CD4-positive, alpha-beta T cell treated with Interleukin-4 for 1 hour (primary cell): ENCODE results near the gene LDLRAD4.

Experiments
- DNase-seq, 2 donors: peaks; one replicate each; pipeline ENCODE4 v3.0.0-alpha.2; 2020 to 2022

The LDLRAD4 gene

DNA sequence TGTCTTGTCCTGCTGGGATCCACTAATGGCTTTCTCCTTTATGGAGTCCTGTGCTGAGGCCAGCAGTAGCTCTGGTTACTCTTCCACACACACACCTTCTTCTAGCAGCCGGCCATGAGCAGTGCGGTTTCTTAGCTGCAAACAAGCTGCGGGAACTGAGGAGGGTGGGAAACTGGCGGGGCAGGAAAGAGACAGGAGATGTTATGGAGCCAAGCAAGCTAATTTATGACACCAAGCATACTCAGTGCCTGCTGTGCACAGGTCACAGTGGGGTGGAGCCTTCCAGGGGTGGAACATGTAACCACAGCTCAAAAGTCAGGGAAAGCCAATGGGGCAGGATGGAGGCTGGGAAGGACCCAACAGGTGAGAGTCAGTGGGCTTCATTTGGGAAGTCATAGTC is 327.0 kb downstream of the LDLRAD4 start:
- no peak for DNase-seq

DNA sequence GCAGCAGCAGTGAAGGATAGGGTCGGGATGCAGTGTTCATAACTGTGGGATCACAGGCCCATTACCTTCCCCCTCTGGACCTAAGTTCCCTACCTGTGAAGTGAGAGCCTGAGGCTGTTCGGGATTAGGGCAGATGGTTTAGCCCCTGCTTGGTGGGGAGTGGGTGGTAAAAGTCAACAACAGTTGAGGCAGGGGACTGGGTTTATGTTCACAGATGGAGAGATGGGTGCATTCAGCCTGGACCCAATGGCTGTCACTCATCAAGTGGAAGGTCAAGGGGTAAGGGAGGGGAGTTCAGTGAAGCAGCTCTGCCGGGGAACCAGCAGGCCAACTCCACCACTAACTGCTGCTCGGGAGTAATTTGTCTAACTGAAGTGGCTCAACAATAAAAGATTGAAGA is 327.4 kb downstream of the LDLRAD4 start:
- DNase-seq: no peak

DNA sequence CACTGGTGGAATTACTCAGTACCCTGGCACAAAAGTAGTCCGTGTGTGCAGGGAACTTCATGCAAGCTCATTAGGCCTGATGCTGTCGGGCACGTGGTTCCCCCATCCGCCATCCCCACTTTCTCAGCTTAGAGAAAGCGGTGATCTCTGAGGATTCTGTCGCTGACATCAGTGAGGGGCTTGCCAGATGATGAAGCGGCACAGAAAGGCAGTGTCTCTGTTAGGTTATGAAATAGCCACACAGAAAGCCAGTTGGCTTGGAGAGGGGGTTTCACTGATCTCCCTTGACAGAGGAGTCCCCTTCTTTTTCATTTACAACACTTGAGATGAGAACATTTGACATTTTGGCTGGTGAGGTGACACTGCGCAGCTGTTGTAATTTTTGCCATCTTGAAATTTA is 328.1 kb downstream of the LDLRAD4 start:
- no peak for DNase-seq

DNA sequence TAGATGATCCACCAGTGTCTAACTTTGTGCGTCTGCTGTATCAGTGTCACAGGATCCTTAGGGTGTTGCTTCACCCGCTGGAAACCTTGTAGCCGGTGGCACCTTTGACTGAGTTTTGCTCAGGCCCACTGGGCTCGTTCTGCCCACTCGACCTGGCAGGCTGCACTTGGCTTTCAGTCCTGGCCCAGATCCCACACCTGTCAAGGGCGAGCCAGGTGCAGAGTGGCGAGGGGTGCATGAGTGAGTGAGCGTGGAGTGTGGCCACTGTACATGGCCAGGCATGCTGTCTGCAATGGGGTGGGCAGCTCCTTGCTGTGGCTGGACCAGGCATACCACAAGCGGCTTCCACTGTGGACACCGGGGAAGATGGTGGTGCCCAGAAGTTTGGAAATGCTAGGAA is 328.8 kb downstream of the LDLRAD4 start:
- DNase-seq: no peak

DNA sequence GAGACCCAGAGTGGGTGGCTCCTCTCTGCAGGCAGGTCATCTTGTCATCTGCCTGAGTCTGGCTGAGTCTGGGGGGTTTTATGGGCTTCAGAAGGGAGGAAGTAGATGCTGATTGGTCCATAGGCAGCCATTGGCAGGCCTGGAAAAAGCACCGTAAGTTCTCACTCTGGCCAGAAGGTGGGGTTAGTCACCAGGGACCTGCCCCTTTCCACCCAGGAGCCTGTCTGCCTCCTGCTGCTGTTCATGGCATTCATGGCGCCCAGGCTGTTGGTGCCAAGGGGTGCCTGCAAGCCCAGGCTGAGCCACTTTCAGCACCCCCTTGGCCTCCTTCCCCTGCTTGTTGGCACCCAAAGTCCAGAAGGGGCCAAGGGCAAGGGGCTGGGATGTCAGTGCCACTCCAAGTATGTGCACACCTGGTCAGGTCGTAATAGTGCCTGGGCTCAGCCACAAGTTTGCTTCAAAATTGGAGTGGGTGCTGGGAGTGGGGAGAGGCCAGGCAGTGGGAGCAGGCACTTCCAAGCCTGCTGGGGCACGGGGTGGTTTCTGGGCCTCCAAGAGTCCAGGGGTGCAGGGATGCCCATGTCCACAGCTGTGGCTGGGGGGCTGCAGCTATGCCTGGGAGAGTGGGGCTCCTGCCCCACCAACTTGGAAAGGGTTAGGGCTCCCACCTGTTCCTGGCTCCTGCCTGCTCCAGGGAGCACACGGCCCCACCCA is 329.7 kb downstream of the LDLRAD4 start:
- no peak for DNase-seq

DNA sequence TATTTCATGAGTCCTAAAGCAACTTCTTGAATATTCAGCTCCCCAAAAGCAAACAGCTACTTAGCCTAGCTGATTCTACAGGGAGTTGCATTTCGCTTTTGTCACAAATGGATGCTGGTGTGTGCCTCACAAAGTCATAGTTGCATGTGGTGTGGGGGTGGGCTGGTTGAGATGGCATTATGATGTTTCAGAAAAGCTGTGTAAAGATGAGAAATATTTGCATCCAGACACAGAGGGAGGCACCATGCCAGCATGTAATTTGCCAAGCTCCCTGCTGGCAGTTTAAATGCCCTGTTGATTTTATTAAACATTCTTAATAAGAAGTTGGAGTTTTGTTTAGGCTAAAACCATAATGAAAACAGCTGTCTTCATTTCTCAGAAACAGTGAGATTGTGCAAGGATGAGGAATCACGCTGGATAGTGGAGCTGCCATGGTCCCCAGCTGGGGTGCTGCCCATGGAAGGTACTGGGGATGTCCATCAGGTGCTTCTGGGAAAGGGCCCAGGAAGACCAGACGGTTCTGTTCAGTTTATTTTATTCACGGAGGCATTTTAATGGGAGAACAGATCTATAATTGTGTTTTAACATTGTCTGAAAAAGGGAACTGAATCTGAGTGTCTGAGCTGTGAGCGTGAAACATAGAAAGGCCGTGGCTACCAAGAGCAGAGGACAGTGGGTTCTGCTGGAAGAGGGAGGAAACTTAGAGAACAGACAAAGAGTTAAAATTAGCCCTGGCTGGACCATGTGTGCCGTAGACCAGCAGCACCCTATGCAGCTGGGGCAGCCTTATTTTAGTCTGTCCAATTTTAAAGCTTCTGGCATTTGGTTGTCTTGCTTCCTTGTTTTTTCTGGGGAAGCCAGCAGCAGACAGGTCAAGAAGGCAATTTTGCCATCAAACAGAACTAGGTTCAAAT is 330.7 kb downstream of the LDLRAD4 start:
- no peak for DNase-seq

DNA sequence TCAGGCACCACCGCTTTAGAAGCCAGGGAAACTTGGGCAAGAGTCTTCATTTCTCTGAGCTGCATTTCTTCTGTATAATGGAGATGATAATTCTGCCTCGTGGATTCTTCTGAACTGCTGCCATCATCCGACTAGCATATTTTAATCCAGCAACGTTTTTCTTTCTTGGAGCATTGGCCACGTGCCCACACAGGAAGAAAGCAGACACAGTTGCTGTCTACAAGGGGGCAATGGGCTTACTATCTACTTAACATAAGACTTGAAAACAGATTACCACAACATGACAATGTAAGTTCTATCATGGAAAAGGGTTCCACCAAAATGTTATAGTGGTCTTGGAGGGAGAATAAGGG is 331.3 kb downstream of the LDLRAD4 start:
- no peak for DNase-seq

DNA sequence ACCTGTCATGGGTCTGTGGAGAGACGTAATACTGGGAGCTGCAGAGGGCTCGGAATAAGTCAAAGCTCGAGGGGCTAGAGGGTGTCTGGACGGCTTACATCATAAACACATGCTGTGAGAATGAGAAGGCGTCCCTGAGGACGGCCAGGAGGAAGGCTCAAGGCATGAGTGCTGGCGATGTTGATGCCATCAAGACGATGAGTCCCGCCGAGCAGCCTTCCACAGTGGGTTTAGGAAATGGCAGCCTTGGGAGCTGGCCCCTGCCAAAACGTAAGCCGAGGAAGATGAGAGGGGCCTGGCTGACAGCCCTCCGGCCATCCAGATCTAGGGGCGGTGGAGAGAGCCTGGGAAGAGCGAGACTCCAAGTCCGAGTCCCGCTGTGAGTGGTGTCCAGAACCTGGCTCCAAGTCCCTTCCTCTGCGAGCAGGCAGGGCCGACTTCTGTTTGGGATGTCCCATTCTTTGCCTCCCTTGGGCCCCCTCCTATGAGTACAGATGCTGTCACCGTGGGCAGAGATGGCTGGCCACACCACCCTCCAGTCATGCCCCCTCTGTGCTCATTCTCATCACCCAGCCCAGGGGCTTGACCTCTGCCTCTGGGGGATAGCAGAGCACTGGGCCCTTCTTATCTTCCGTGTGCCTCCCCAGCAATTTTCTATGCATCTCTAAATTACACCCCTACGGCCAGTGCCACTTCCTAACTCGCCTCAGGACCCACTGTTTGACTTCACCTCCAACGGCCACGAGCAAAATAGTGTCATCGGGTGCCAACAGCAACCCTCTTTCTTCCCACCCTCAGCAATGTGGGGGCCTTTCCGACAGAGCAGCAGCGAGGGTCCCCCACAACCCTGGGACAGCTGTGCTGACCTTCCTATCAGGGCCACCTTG is 332.1 kb downstream of the LDLRAD4 start:
- no peak for DNase-seq

DNA sequence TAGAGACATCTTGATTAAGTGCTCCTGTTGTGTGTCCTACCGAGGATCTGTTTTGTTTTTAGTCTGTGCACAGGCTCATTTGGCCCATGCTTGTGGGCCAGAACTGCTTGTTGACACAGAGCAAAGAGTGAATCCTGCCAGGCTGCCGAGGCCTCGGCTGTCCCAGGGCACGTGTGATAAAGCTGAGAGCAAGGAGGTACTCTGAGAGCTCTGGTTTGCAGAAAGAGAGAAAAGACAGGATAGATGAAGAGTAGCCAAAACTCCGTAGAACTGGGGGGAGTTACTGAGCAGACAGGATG is 332.7 kb downstream of the LDLRAD4 start:
- DNase-seq: no peak

DNA sequence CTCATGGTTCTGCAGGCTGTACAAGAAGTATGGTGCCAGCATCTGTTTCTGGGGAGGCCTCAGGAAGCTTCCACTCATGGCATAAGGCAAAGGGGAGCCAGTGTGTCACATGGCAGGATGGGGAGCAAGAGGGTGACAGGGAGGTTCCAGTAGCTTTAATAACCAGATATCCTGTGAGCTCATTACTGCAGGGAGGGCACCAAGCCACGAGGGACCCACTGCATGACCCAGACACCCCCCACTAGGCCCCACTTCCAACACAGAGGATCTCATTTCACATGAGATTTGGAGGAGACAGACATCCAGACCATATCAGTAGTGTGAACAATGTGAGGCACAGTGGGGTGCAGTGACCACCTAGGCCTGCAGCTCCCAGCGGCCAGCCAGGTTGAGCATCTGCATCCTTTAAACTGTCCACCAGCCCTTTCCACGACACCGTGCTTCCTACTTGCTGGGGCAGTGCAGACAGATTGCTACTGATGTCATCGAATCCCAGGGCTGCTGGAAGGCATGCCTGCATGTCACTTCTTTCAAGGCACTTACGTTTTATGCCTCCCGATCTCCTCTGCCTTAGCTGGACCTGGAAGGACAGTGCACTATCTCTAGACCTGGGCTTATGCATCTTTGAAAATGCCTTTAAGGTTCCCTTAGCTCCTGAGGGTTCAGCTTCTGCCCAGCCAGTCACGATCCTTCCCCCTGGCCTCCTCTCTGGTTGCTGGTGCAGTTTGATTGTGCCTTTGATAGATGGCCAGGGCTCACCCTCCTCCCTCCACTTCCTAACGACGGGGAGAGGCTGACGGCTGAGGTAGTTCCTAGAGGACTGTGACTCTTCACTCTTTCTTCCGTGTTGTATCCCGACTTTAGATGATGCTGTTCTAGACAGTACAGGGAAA is 333.5 kb downstream of the LDLRAD4 start:
- DNase-seq: no peak

DNA sequence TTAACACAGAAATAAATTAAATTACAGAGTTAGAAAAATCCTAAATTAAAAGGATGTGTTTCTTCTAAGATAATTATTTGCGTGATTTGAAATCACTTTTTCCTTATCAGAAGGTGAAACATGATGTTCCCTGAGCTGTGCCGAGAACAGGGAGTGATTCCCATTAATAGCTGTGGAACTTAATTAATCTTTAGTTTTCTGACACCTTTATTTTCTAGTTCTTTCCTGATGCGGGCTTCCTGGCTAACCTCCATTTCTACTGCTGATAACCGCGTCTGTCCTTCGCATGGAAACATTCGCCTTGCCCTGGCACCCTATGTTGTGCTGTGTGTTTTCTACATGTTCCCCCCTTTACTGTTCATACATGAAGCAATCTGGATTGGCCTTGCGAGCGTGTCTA is 334.9 kb downstream of the LDLRAD4 start:
- no peak for DNase-seq

DNA sequence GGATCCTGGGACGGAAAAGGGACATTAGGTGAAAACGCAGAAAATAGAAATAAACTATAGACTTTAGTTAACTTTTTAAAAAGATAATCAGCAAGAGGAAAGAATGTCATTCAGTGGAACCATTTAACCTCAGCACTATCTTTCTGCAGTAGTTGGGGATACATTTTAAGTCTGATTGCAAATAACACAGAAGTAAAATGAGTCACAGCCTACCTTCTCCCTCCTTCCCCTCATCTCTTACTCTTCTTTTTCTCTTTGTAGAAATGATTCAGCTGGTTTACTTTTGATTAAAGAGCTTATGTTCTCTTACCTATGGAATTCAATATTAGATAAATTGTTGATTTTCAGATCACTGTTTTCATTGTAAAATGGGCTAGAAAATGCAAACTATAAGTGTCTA is 336.6 kb downstream of the LDLRAD4 start:
- DNase-seq: no peak

DNA sequence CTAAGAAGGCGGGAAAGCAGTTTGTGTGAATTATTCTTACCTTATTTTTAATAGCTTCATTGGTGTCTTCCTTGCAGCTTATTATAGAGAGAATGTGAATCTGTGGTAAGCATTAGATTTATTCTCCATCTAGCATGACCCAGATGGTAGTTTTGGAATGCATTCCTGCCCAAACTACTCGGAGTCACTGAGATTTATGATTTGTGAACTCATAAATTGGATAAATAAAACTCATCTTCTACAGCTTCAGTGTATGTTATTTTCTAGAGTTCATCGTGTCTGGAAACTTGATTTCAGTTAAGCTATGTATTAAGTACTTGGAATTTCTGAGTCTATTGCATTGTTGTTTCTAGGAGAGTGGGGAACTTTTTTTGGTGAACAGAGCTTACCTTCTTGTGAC is 337.3 kb downstream of the LDLRAD4 start:
- no peak for DNase-seq

DNA sequence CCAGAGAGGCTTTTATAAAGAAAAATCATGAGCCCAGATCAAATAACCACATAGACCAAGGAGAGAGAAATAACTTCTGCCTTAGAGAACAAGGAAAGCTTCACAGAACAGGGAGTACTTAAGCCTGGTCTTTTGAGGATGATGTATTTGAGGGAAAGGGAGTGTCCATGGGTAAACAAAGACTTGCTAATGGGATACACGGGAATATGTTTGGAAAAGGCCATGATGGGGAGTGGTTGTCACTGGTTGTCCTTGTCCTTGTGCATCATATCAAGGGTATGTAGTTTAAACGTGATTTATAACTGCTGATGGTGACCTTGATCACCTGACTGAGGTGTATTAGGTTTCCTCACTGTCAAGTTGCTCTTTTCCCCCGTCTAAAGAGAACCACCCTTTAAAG is 337.9 kb downstream of the LDLRAD4 start:
- DNase-seq: no peak

DNA sequence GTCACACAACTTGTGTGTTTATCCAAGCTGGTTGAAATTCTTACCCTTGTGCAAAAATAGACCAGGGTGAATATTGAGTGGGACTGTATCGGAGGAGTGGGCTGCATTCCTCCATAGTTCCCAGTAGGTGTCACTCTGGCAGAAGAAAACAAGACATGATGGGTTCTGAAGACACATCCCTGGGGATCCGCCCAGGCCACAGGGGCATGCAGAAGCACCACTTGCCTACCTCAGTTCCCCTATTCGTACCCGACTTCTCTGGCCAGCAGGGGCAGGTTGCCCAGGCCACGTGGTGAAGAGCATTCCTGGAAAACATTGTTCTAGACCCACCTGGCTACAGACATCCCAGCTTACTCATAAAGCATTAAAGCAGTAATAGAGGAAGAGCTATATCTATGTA is 339.6 kb downstream of the LDLRAD4 start:
- peak; percentile 43 to 67 for DNase-seq

DNA sequence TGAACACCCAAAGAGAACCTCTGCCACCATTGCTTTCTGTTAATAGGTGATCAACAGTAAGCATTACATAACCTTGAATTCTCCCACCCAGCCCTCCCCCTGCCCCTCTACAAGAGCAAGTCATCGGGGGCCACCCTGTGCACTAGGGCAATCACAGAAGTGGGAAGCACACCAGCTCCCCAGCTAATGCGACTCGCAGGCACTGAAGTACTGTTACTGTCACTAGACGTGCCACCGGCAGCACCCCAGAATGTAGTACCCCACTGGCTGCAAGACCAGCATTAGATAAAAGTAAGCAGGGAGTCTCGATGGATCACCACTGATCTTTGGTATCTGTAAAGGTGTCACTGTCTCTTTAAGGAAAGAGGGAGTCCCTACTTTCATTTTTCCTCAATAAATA is 340.2 kb downstream of the LDLRAD4 start:
- DNase-seq: no peak

DNA sequence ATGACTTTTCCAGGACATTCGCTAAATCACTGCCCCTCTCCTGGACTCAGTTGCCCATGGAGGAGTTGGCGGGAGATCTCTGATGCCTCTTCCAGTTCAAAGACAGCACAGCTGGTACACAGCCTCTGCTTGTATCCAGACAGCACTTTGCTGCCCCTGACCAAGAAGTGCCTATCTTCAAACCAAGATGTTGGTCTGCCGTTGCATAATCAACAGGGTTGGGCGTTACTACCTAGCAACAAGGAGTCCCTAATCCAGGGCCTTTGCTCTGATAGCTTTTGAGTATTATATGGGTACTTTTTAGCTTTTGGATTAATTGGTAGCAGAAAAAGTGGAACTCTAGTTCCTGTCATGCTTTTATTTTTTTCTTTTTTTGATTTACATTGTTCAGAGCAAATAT is 341.2 kb downstream of the LDLRAD4 start:
- DNase-seq: no peak

DNA sequence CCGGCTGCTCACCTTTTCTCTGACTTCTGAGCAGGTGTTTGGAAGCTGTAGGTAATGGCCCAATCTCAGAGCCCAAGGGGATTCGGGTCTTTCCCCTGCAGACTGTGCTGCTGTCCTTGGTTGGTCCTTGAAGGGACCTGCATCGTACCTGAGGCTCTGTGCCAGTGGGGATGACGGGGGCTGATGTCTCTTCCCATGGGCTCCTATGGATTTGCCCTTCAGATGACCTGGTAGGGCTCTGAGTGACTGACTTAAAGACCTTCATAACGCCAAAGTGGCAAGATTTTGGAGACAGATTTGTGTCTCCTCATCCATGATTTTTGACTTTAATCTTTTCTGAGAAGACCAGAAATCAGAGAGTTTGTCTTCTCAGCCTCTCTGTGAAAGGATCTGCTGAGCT is 341.7 kb downstream of the LDLRAD4 start:
- no peak for DNase-seq

DNA sequence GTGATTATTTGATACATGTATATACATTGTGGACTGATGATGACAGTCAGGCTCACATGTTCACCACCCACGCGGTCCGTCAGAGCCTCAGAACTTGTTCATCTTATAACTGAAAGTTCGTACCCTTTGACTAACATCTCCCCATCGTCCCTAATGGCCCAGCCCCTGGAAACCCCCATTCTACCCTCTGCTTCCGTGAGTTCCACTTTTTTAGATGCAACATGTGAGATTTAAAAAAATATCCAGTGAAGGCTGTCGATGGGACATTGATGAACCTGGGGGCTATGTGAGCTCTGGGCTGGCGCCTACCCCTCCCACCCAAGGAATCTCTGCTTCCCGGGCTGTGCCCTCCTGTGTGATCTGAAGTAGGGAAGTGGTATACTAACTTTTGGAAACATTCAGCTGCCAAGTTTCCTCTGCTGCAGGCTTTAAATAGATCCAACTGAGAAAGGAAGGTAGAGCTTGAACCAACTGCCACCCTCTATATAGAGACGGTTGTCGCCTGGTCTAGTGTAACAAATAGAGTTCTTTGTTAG is 344.0 kb downstream of the LDLRAD4 start:
- peak; percentile 40 to 79 for DNase-seq

DNA sequence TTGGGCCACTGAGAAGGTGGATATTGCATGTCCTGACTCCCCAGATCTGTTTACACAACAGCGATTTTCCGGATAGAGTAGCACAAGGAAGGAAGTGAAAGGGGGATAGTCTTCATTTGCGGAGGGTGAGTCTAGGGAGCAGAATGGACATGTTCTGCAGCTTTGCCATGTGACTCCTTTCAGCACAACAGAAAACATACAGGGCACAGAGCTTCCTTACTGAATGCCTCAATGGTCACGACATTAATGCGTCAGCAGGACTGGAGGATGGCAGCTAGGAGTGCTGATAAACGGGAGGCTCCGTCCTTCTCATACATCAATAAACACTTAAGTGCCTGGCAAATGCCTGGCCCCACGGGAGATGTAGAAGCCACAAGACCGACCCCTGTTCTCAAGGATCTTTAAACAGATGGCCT is 344.8 kb downstream of the LDLRAD4 start:
- peak in 1 of 2 donors; percentile 53 for DNase-seq

DNA sequence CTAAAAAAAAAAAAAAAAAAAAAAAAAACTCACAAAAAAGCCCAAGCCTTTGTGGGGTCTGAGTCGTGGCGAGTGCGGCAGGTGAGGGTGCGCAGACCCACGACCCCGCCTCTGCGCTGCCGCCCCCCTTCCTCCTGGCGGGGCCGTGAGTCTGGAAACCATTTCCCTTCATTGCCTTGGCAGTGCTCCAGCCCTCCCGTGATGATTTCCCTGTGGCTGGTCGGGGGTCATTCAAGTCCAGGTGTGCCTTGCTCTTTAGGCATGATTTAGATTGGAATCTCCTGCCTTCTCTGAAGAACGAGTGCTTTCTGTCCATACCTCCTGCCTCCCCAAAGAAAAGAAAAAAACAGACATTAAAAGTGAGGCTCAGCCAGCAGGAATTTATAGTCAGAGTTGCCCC is 346.0 kb downstream of the LDLRAD4 start:
- DNase-seq: no peak

DNA sequence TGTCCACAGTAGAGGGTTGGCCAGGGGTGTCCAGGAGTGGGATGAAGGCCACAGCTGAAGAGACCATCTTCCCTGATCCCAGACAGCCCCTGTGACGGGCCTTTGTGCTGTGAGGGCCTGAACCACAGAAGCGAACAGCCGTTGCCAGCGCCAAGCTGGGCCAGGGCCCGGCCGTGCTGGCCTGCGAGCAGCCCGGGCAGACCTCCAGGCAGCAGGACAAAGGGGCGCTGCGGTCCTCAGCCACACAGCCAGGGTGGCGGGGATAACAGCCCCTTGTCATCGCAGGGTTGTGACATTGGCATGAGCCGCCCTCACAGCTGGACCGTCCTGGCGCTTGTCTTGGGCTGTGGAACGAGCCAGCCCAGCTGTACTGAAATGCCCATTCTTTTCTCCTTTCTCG is 346.7 kb downstream of the LDLRAD4 start:
- DNase-seq: no peak
